PFSK-1 (cell line): ENCODE data around the gene HDDC2.

Experiments
- SIN3A ChIP-seq: IDR thresholded peaks from 2 replicates; pipeline ENCODE4 v1.6.1; 2012; ENCODE audit warnings: mild to moderate bottlenecking, low read length, moderate library complexity, borderline replicate concordance; ENCODE audit not compliant: insufficient read depth
- TAF1 ChIP-seq: IDR thresholded peaks from 2 replicates; pipeline ENCODE4 v1.6.1; 2012; ENCODE audit warnings: low read length, control low read depth, borderline replicate concordance; ENCODE audit not compliant: insufficient read depth

GRCh38 chr6:125312950-125313349, 11.2 kb upstream of the HDDC2 start:
- no peak for TF ChIP-seq SIN3A
- no peak for TF ChIP-seq TAF1
